ENCODE data around the gene CNGA1.
A peak's percentile ranks its signal among the peaks of the same experiment; 100 is the strongest.
"Not testable (repeated sequence)": the region's sequence is repeated elsewhere in the genome, so short reads cannot be mapped to it uniquely, and the experiment has no call there.

CNGA1 gene

GRCh38 chr4:48028696-48029095 lies 12.2 kb upstream of the CNGA1 start:
- no peak for DNase-seq

- DNase-seq, result no peak
These were observed 11.2 kb upstream of the CNGA1 start for GRCh38 chr4:48027653-48028052.

- no peak for DNase-seq
These were observed 8.5 kb upstream of the CNGA1 start for GRCh38 chr4:48025005-48025404.

GRCh38 chr4:48024522-48024921 lies 8.0 kb upstream of the CNGA1 start:
- DNase-seq, result no peak

- no peak for DNase-seq
These were observed 5.8 kb upstream of the CNGA1 start for GRCh38 chr4:48022192-48022799.

- DNase-seq, result no peak
These were observed 4.6 kb upstream of the CNGA1 start for GRCh38 chr4:48021100-48021499.

GRCh38 chr4:48018112-48018511 lies 1.6 kb upstream of the CNGA1 start:
- DNase-seq, result no peak

GRCh38 chr4:48017108-48017571 lies 659 bp upstream of the CNGA1 start:
- DNase-seq, result peak; percentile 14

- DNase-seq, result no peak
These were observed 803 bp downstream of the CNGA1 start for GRCh38 chr4:48015678-48016077.

- DNase-seq, result no peak
These were observed 1.3 kb downstream of the CNGA1 start for GRCh38 chr4:48015216-48015615.

- DNase-seq, result no peak
These were observed 3.7 kb downstream of the CNGA1 start for GRCh38 chr4:48012824-48013223.

GRCh38 chr4:48011722-48012121 lies 4.8 kb downstream of the CNGA1 start:
- no peak for DNase-seq

- DNase-seq, result not testable (repeated sequence)
These were observed 5.6 kb downstream of the CNGA1 start for GRCh38 chr4:48010906-48011305.

- no peak for DNase-seq
These were observed 8.4 kb downstream of the CNGA1 start for GRCh38 chr4:48008021-48008596.

- DNase-seq, result no peak
These were observed 10.7 kb downstream of the CNGA1 start for GRCh38 chr4:48005781-48006180.

- not testable (repeated sequence) for DNase-seq
These were observed 12.9 kb downstream of the CNGA1 start for GRCh38 chr4:48003568-48003967.

GRCh38 chr4:48002267-48002666 lies 14.2 kb downstream of the CNGA1 start:
- no peak for DNase-seq

- DNase-seq, result no peak
These were observed 20.5 kb downstream of the CNGA1 start for GRCh38 chr4:47996021-47996420.

GRCh38 chr4:47992475-47992874 lies 24.0 kb downstream of the CNGA1 start:
- DNase-seq, result not testable (repeated sequence)

GRCh38 chr4:47990145-47990544 lies 26.3 kb downstream of the CNGA1 start:
- DNase-seq, result no peak

GRCh38 chr4:47974566-47974965 lies 41.9 kb downstream of the CNGA1 start:
- no peak for DNase-seq

- DNase-seq, result no peak
These were observed 43.8 kb downstream of the CNGA1 start for GRCh38 chr4:47972721-47973120.

GRCh38 chr4:47972181-47972580 lies 44.3 kb downstream of the CNGA1 start:
- DNase-seq, result no peak

GRCh38 chr4:47968847-47969246 lies 47.6 kb downstream of the CNGA1 start:
- DNase-seq, result no peak

- no peak for DNase-seq
These were observed 61.8 kb downstream of the CNGA1 start for GRCh38 chr4:47954677-47955076.
